Activated CD4-positive, alpha-beta T cell treated with anti-CD3 and anti-CD28 coated beads, Interleukin-2, amount 50 U/mL, for 48 hours (primary cell): ENCODE results near the gene ITPR3.

Experiments
- DNase-seq, 2 experiments: peaks; one replicate each; pipeline ENCODE4 v3.0.0-alpha.2; 2020

The ITPR3 gene

GRCh38 chr6:33742837-33743236 lies 121.7 kb downstream of the ITPR3 start:
- DNase-seq: no peak

- peak; percentile 77 to 83 for DNase-seq
These were observed 123.1 kb downstream of the ITPR3 start for GRCh38 chr6:33744001-33744848.

- no peak for DNase-seq
These were observed 123.9 kb downstream of the ITPR3 start for GRCh38 chr6:33744895-33745546.

- no peak for DNase-seq
These were observed 124.4 kb downstream of the ITPR3 start for GRCh38 chr6:33745548-33745947.
